Right forelimb (tissue), 1 donor: ENCODE data around the gene GID8.

ENCODE experiments used
- DNase-seq: peaks from one replicate; pipeline ENCODE4 v3.0.0-alpha.2; 2018

GID8 gene

GRCh38 chr20:62938105-62938888 is at the start of gene GID8:
TSS of gene GID8 (plus strand) at chr20:62938147. CDS start at chr20:62941503, 3,356 bp downstream.
- peak; percentile 73 for DNase-seq

GRCh38 chr20:62888406-62888805 is 49.5 kb upstream of the GID8 start:
- no peak for DNase-seq

- no peak for DNase-seq
Measured at GRCh38 chr20:62888910-62889309, 49.0 kb upstream of the GID8 start.

- no peak for DNase-seq
Measured at GRCh38 chr20:62889411-62889810, 48.5 kb upstream of the GID8 start.

- DNase-seq = no peak
Measured at GRCh38 chr20:62889871-62890270, 48.1 kb upstream of the GID8 start.

GRCh38 chr20:62890444-62890843 is 47.5 kb upstream of the GID8 start:
- DNase-seq = no peak

GRCh38 chr20:62891111-62891510 is 46.8 kb upstream of the GID8 start:
- DNase-seq = no peak

GRCh38 chr20:62892348-62893304 is 45.3 kb upstream of the GID8 start:
- DNase-seq = no peak

- no peak for DNase-seq
Measured at GRCh38 chr20:62893700-62894099, 44.2 kb upstream of the GID8 start.

GRCh38 chr20:62894261-62894660 is 43.7 kb upstream of the GID8 start:
- no peak for DNase-seq

- no peak for DNase-seq
Measured at GRCh38 chr20:62895539-62895938, 42.4 kb upstream of the GID8 start.

GRCh38 chr20:62896526-62896925 is 41.4 kb upstream of the GID8 start:
- DNase-seq = no peak

GRCh38 chr20:62897666-62898065 is 40.3 kb upstream of the GID8 start:
- no peak for DNase-seq

GRCh38 chr20:62898093-62898964 is 39.6 kb upstream of the GID8 start:
- DNase-seq = no peak

GRCh38 chr20:62898970-62899632 is 38.8 kb upstream of the GID8 start:
- DNase-seq = no peak

- DNase-seq = no peak
Measured at GRCh38 chr20:62899633-62900051, 38.3 kb upstream of the GID8 start.

- DNase-seq = peak; percentile 85
Measured at GRCh38 chr20:62900052-62900691, 37.8 kb upstream of the GID8 start.

- DNase-seq = no peak
Measured at GRCh38 chr20:62900692-62901584, 37.0 kb upstream of the GID8 start.

GRCh38 chr20:62901891-62902290 is 36.1 kb upstream of the GID8 start:
- DNase-seq = no peak

- no peak for DNase-seq
Measured at GRCh38 chr20:62902926-62903615, 34.9 kb upstream of the GID8 start.
